ENCODE results near the gene RAP2C.

Gene RAP2C

GRCh38 chrX:132227383-132228112 is 8.3 kb upstream of the RAP2C start:
- no peaks in the 10 kb centered on the region for H3K36me3 ChIP-seq (ENCODE audit: insufficient read depth, low read length)
- no peak overlapping the region for H3K4me3 ChIP-seq
- no peak for TF ChIP-seq POLR2AphosphoS5 (IDR thresholded peaks at IDR 0.05; ENCODE audit: borderline replicate concordance, low read depth, low read length)
- TF ChIP-seq EZH2 (IDR thresholded peaks at IDR 0.05), result no peak
- TF ChIP-seq FOXP2 (optimal IDR thresholded peaks at IDR 0.05; ENCODE audit: control extremely low read depth, extremely low read length, insufficient read depth), result no peak
- no peaks in the 10 kb centered on the region for H3K9me3 ChIP-seq (ENCODE audit: low read depth, low read length)
- DNase-seq (ENCODE audit: low read depth, low spot score), result no peak
- H3K27ac ChIP-seq, result no peak overlapping the region
- H3K9ac ChIP-seq (ENCODE audit: insufficient read length), result no peak overlapping the region

DNA sequence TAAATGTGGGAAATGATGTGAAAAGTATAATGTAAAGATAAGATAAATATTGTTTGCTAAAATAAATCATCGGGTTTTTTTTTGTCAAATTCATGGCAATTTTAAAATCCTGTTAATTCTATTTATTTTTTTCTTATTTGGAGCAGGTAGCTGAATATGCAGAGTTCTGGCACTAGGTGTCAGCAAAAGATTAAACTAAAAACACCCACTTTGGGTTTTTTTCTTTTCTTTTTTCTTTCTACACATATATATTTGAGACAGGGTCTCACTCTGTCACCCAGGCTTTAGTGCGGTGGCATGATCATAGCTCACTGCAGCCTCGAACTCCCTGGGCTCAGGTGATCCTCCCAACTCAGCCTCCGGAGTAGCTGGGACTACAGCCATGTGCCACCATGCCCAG is 6.9 kb upstream of the RAP2C start:
- H3K9me3 ChIP-seq (ENCODE audit: low read depth, low read length), result no peaks in the 10 kb centered on the region
- no peak for DNase-seq (ENCODE audit: low read depth, low spot score)
- TF ChIP-seq POLR2AphosphoS5 (IDR thresholded peaks at IDR 0.05; ENCODE audit: borderline replicate concordance, low read depth, low read length) (no peak), EZH2 (IDR thresholded peaks at IDR 0.05) (no peak), FOXP2 (optimal IDR thresholded peaks at IDR 0.05; ENCODE audit: control extremely low read depth, extremely low read length, insufficient read depth) (no peak)
- H3K4me3 ChIP-seq, result no peak overlapping the region
- H3K27ac ChIP-seq, result no peak overlapping the region
- H3K9ac ChIP-seq (ENCODE audit: insufficient read length), result no peak overlapping the region
- no peaks in the 10 kb centered on the region for H3K36me3 ChIP-seq (ENCODE audit: insufficient read depth, low read length)

- Histone ChIP-seq H3K4me3 (peak overlapping the region; percentile 79), H3K36me3 (ENCODE audit: insufficient read depth, low read length) (peaks cover 5% of the 10 kb centered on the region), H3K9ac (ENCODE audit: insufficient read length) (peak overlapping the region; percentile 58), H3K9me3 (ENCODE audit: low read depth, low read length) (no peaks in the 10 kb centered on the region), H3K27ac (peak overlapping the region; percentile 54)
- DNase-seq (ENCODE audit: low read depth, low spot score), result no peak
- TF ChIP-seq FOXP2 (optimal IDR thresholded peaks at IDR 0.05; ENCODE audit: control extremely low read depth, extremely low read length, insufficient read depth) (no peak), POLR2AphosphoS5 (IDR thresholded peaks at IDR 0.05; ENCODE audit: borderline replicate concordance, low read depth, low read length) (peak; percentile 63)
Observed at GRCh38 chrX:132218100-132218812, 991 bp downstream of the RAP2C start.

- Histone ChIP-seq H3K9ac (ENCODE audit: insufficient read length) (peak overlapping the region; percentile 83), H3K27ac (peak overlapping the region; percentile 78; the same call in 1 of the 2 replicates), H3K4me3 (peak overlapping the region; percentile 85), H3K36me3 (ENCODE audit: insufficient read depth, low read length) (peaks cover 11% of the 10 kb centered on the region), H3K9me3 (ENCODE audit: low read depth, low read length) (no peaks in the 10 kb centered on the region)
- no peak for DNase-seq (ENCODE audit: low read depth, low spot score)
- TF ChIP-seq FOXP2 (optimal IDR thresholded peaks at IDR 0.05; ENCODE audit: control extremely low read depth, extremely low read length, insufficient read depth) (no peak), POLR2AphosphoS5 (IDR thresholded peaks at IDR 0.05; ENCODE audit: borderline replicate concordance, low read depth, low read length) (no peak; the same call in 1 of the 2 replicates), EZH2 (IDR thresholded peaks at IDR 0.05) (no peak)
Observed at GRCh38 chrX:132217203-132218073, 1.8 kb downstream of the RAP2C start.

GRCh38 chrX:132216806-132217202 is 2.4 kb downstream of the RAP2C start:
- H3K9ac ChIP-seq (ENCODE audit: insufficient read length), result peak overlapping the region; percentile 76
- H3K9me3 ChIP-seq (ENCODE audit: low read depth, low read length), result no peaks in the 10 kb centered on the region
- no peak for TF ChIP-seq FOXP2 (optimal IDR thresholded peaks at IDR 0.05; ENCODE audit: control extremely low read depth, extremely low read length, insufficient read depth)
- no peak for TF ChIP-seq EZH2 (IDR thresholded peaks at IDR 0.05)
- no peak for TF ChIP-seq POLR2AphosphoS5 (IDR thresholded peaks at IDR 0.05; ENCODE audit: borderline replicate concordance, low read depth, low read length)
- H3K4me3 ChIP-seq, result peak overlapping the region; percentile 85
- no peak for DNase-seq (ENCODE audit: low read depth, low spot score)
- H3K36me3 ChIP-seq (ENCODE audit: insufficient read depth, low read length), result peaks cover 13% of the 10 kb centered on the region
- peak overlapping the region; percentile 50; the same call in 1 of the 2 replicates for H3K27ac ChIP-seq

DNA sequence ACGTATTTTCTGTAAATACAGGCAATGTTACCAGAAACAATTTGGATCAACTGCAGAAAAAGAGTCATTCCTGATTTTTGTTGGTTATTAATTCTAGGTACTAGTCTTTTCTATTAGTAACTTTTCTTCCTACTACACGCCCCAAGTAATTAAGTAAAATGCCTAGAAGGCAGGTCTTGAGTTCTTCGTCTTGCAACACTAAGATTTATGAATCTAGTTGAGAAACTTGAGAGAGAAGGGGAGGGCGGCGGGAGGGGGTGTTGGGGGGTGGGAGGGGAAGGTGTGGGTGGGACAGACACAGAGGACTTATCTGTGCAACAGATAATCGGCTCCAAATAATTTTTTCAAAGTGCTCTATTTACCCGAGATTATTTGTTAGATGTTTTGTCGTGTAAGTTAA is 3.0 kb downstream of the RAP2C start:
- Histone ChIP-seq H3K9ac (ENCODE audit: insufficient read length) (peak overlapping the region; percentile 76), H3K9me3 (ENCODE audit: low read depth, low read length) (no peaks in the 10 kb centered on the region), H3K27ac (peak overlapping the region; percentile 50; the same call in 1 of the 2 replicates), H3K36me3 (ENCODE audit: insufficient read depth, low read length) (peaks cover 13% of the 10 kb centered on the region), H3K4me3 (peak overlapping the region; percentile 85)
- DNase-seq (ENCODE audit: low read depth, low spot score), result no peak
- TF ChIP-seq FOXP2 (optimal IDR thresholded peaks at IDR 0.05; ENCODE audit: control extremely low read depth, extremely low read length, insufficient read depth) (no peak), POLR2AphosphoS5 (IDR thresholded peaks at IDR 0.05; ENCODE audit: borderline replicate concordance, low read depth, low read length) (no peak), EZH2 (IDR thresholded peaks at IDR 0.05) (no peak)

DNA sequence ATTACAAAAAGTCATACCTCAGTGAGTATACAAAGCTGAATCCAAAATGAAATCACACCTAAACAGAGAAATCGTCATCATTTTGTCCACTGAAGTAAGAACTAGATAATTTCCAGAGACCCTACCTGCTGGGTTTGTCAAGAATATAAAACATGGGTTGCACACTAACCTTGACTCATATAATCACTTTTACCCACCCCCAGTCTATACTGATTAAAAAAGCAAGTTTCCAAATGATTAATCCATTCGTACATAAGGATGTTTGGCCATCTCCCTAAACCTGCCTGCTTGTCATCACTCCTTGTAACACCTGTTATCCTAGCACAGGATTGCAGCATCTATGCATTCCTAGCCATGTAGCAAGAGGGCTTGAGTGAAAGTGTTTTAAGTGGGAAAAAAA is 4.7 kb downstream of the RAP2C start:
- no peak for TF ChIP-seq POLR2AphosphoS5 (IDR thresholded peaks at IDR 0.05; ENCODE audit: borderline replicate concordance, low read depth, low read length)
- TF ChIP-seq EZH2 (IDR thresholded peaks at IDR 0.05), result no peak
- no peak for TF ChIP-seq FOXP2 (optimal IDR thresholded peaks at IDR 0.05; ENCODE audit: control extremely low read depth, extremely low read length, insufficient read depth)

DNA sequence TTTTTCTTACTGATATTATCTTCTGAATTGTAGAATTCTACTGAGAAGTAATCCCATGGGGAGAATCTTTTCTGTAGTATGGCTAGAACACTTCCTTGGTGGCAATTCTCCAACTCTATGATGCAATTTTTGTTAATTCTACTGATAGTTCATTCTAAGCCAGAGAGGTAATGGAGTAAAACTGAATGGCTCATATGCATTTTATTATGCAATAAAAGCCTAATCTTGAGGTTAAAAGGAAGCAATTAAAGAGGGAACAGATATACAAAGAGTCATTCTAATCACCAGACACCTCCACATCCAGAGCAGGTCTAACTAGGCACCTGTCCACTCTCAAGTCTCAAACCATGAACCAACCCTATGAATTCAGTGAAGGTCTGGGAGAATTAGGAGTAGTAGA is 9.7 kb downstream of the RAP2C start:
- Histone ChIP-seq H3K4me3 (no peak overlapping the region), H3K9me3 (ENCODE audit: low read depth, low read length) (no peaks in the 10 kb centered on the region), H3K36me3 (ENCODE audit: insufficient read depth, low read length) (peaks cover 13% of the 10 kb centered on the region), H3K27ac (no peak overlapping the region), H3K9ac (ENCODE audit: insufficient read length) (no peak overlapping the region)
- TF ChIP-seq POLR2AphosphoS5 (IDR thresholded peaks at IDR 0.05; ENCODE audit: borderline replicate concordance, low read depth, low read length) (no peak; the same call in 1 of the 2 replicates), EZH2 (IDR thresholded peaks at IDR 0.05) (no peak), FOXP2 (optimal IDR thresholded peaks at IDR 0.05; ENCODE audit: control extremely low read depth, extremely low read length, insufficient read depth) (no peak)
- peak; percentile 73 for DNase-seq (ENCODE audit: low read depth, low spot score)

More for the DNA sequence above, 4.7 kb downstream of the RAP2C start:
- DNase-seq (ENCODE audit: low read depth, low spot score), result no peak
- Histone ChIP-seq H3K9me3 (ENCODE audit: low read depth, low read length) (no peaks in the 10 kb centered on the region), H3K36me3 (ENCODE audit: insufficient read depth, low read length) (peaks cover 13% of the 10 kb centered on the region), H3K4me3 (no peak overlapping the region), H3K9ac (ENCODE audit: insufficient read length) (no peak overlapping the region), H3K27ac (no peak overlapping the region)
